Astrocyte of the cerebellum (primary cell): ENCODE measurements around the gene CD72.

ENCODE experiments used
- DNase-seq: peaks from one replicate; pipeline ENCODE4 v3.0.0-alpha.2; 2011; ENCODE audit warnings: low read depth
- H3K4me3 ChIP-seq: 2 replicates; pipeline ENCODE4 v1.5.1; 2011; ENCODE audit warnings: mild to moderate bottlenecking, low read depth, low read length, moderate library complexity
- in situ Hi-C: cut with HindIII; loops from 2 replicates; pipeline ENCODE4 v1.10.0; 2017; ENCODE audit warnings: low sequenced_read_pairs
- TF ChIP-seq, protein P1 (sequence below): IDR thresholded peaks from 2 replicates; pipeline ENCODE4 v1.5.1; 2012; ENCODE audit warnings: low read length, low read depth, moderate library complexity, mild to moderate bottlenecking; ENCODE audit errors: missing control alignments

Gene CD72

DNA sequence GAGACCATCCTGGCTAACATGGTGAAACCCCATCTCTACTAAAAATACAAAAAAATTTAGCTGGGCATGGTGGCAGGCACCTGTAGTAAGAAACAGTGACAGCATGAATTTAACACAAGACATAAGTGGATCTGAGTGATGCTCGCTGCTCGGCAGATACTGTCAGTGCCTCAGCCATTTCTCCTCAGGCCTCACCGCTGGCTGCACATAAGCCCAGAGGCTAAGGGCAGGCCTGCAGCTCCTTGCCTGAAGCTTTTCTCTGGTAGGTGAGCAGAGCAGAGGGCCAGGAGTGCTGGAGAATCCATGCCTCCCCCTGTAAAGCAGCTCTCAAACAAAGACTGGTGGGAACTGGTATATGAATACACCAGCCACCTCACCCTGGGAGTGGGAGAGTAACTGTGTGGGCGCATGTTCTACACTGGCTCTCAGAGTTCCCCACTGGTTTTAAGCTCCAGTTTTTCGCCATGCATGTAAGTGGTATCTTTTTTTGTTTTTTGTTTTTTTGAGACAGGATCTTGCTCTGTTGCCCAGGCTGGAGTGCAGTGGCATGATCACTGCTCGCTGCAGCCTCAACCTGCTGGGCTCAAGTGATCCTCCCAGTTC is 10.3 kb upstream of the CD72 start:
- in situ Hi-C loops = no loop called here
- TF ChIP-seq, protein P1, sequence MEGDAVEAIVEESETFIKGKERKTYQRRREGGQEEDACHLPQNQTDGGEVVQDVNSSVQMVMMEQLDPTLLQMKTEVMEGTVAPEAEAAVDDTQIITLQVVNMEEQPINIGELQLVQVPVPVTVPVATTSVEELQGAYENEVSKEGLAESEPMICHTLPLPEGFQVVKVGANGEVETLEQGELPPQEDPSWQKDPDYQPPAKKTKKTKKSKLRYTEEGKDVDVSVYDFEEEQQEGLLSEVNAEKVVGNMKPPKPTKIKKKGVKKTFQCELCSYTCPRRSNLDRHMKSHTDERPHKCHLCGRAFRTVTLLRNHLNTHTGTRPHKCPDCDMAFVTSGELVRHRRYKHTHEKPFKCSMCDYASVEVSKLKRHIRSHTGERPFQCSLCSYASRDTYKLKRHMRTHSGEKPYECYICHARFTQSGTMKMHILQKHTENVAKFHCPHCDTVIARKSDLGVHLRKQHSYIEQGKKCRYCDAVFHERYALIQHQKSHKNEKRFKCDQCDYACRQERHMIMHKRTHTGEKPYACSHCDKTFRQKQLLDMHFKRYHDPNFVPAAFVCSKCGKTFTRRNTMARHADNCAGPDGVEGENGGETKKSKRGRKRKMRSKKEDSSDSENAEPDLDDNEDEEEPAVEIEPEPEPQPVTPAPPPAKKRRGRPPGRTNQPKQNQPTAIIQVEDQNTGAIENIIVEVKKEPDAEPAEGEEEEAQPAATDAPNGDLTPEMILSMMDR = no peak
- no peak overlapping the region for H3K4me3 ChIP-seq
- DNase-seq = no peak

DNA sequence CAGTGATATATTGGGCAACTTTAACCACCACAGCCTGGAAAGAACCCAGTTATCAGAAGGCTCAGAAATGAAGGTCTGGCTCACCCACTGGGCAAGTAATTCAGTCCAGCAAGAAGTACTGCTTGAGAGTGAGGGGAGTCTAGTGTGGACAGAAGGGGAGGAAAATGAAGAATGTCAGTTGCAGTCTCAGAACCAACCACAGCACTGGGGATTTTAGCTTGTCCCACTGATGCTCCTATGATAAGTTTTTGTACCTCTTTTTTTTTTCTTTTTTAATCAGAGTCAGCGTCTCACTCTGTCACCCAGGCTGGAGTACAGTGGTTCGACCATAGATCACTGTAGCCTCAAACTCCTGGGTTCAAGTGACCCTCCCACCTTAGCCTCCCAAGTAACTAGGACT is 9.4 kb upstream of the CD72 start:
- DNase-seq = no peak
- H3K4me3 ChIP-seq = no peak overlapping the region
- TF ChIP-seq, protein P1 = no peak
- in situ Hi-C loops = no loop called here

DNA sequence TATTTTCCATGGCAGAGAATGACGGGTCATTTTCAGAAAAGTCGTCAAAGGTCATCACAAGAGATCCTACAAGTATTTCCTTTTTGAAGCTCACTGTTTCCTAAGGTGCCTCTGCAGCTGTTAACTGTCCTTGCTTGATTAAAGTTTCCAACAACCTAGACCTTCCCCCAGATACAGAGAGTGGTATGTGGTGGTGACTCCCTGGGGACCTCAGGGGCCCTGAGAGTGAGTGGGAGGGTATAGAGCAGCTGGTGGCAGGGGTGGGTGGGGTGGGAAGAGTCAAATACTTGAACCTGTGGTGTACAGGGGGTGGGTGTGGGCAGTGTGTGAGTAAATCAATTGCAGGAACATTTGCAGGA is 1.6 kb upstream of the CD72 start:
- DNase-seq = no peak
- TF ChIP-seq, protein P1 = no peak
- in situ Hi-C loops = no loop called here
- no peak overlapping the region for H3K4me3 ChIP-seq

DNA sequence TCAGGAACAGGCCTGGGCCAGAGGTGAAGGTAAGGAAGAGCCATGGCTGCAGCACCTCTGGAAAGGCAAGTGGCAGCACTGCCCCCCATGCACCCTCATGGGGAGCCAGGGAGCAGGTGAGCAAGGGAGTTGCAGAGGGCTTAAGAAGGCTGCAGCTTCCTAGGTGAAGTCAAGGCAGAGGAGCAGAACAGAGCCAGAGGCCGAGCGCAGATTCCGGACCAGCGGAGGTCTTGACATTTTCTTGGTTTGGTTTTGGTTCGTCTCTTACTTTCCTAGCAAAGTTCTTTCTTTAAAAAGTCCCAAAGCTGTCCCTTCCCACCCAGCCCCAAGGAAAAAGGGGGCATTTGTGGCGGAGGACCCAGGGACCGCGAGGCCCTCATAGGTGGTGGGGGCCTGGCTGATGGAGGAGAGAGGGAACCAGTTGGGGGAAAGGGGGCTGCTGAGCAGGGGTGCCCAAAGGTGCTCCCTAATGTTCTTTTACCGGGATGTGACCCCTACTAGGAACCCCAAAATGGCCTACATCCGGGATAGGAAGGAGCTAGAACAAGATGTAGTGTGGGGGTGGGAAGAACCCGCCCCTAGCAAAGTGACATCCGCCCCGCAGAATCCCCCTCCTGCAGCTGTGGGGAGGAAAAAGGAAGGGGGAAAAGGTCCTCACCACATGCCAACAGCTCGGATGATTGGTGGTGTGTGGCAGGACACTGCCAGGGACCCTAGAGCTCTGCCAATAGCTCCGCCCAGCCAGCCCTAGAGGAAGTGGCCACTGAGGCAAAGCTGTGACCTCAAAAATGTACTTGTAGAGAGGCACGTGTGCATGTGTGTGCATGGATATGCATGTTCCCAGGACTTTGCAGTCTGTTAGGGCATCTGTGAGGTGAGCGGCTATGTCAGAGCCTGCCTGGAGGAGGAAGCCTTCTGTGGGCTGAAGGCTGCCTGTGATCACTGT is 914 bp upstream of the CD72 start:
- no peak overlapping the region for H3K4me3 ChIP-seq
- no peak for DNase-seq
- in situ Hi-C loops = no loop called here
- TF ChIP-seq, protein P1 = no peak

DNA sequence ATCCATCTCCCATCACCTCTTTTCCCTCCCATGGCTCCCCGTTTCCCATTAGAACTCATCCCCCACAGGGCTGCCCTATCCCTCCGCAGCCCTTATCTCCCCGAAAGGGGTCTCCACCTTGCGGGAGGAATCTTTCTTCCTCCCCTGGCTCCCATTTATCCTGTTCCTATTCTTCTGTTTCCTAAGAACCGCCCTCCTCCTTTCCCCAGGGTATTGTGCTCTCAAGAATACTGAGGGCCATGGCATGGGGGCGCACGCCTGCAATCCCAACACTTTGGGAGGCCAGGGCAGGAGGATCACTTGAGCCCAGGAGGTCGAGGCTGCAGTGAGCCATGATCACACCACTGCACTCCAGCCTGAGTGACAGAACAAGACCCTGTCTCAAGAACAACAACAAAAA is 665 bp downstream of the CD72 start:
- no peak overlapping the region for H3K4me3 ChIP-seq
- in situ Hi-C loops = no loop called here
- DNase-seq = no peak
- TF ChIP-seq, protein P1 = no peak

DNA sequence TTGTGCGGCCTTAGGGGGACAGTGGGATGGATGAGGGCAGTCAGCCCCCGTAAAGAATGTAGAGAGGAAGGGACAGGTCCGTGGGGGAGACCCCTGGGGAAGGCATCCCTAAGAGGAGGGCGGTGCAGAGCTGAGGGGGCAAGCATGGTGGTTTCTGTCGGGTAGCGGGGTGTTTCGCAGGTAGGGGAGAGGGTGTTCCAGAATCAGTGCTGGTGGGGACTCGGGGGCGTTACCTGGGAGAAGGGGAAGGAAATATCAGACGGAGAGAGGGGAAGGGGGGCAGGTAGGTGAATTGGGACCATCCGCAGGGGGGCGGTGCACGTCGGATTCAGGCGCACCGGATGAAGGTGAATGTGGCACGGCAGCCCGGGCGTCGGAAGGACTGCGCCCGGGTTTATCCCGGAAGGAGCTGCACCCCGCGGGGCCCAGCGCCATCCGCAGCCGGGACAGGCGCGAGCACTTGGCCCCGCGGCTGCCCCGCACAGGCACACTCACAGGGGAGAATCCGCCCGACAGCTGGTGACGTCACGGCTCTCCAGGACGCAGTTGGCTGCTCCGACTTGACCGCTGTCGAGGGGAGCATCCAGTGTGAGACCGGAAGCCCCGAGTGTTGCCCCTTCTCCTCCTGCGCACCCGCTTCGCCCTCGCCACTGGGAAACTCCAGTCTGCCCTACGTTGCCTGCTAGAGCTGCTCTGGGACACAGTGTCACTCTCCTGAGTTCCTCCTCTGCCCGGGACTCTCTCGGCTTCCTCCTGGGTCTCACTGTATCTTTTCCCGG is 1.3 kb downstream of the CD72 start:
- DNase-seq = no peak
- TF ChIP-seq, protein P1 = no peak
- peak overlapping the region; percentile 29 for H3K4me3 ChIP-seq
- in situ Hi-C loops = no loop called here
